Fibroblast of mammary gland (primary cell): Measurements from ENCODE around the gene JMJD1C.
A peak's percentile ranks its signal among the peaks of the same experiment; 100 is the strongest.

ENCODE experiments used
- DNase-seq: peaks from one replicate; pipeline ENCODE4 v3.0.0-alpha.2; 2010; ENCODE audit warnings: low read depth
- H3K4me3 ChIP-seq: 2 replicates; pipeline ENCODE4 v1.5.1; 2011; ENCODE audit warnings: low read depth, mild to moderate bottlenecking, low read length, moderate library complexity; ENCODE audit not compliant: control insufficient read depth
- CTCF ChIP-seq: conservative IDR thresholded peaks from 2 replicates; pipeline ENCODE4 v1.5.1; 2011; ENCODE audit warnings: low read depth, low read length, inconsistent platforms; ENCODE audit not compliant: control insufficient read depth, insufficient read depth

JMJD1C gene

GRCh38 chr10:63150745-63151144, 315.0 kb downstream of the JMJD1C start:
- no peak for TF ChIP-seq CTCF
- no peak for DNase-seq
- no peak overlapping the region for H3K4me3 ChIP-seq

- TF ChIP-seq CTCF, result no peak
- DNase-seq, result no peak
- H3K4me3 ChIP-seq, result no peak overlapping the region
These were observed 319.3 kb downstream of the JMJD1C start for GRCh38 chr10:63146503-63146902.

- H3K4me3 ChIP-seq, result no peak overlapping the region
- peak; percentile 57 for DNase-seq
- TF ChIP-seq CTCF, result no peak
These were observed 320.0 kb downstream of the JMJD1C start for GRCh38 chr10:63145782-63146181.

- no peak overlapping the region for H3K4me3 ChIP-seq
- TF ChIP-seq CTCF, result no peak
- DNase-seq, result no peak
These were observed 321.8 kb downstream of the JMJD1C start for GRCh38 chr10:63143987-63144386.

GRCh38 chr10:63142136-63142535, 323.6 kb downstream of the JMJD1C start:
- no peak overlapping the region for H3K4me3 ChIP-seq
- no peak for DNase-seq
- no peak for TF ChIP-seq CTCF

GRCh38 chr10:63140077-63140476, 325.7 kb downstream of the JMJD1C start:
- no peak for TF ChIP-seq CTCF
- no peak for DNase-seq
- H3K4me3 ChIP-seq, result no peak overlapping the region

- H3K4me3 ChIP-seq, result no peak overlapping the region
- TF ChIP-seq CTCF, result no peak
- DNase-seq, result peak; percentile 75
These were observed 328.5 kb downstream of the JMJD1C start for GRCh38 chr10:63137306-63137705.
